SKM-1 (cell line): ENCODE data around the gene ARSG.
A peak's percentile ranks its signal among the peaks of the same experiment; 100 is the strongest.
"Not testable (repeated sequence)": the region's sequence is repeated elsewhere in the genome, so short reads cannot be mapped to it uniquely, and the experiment has no call there.

Experiments
- DNase-seq: peaks from one replicate; lab custom pipeline; 2025; ENCODE audit not compliant: unreplicated experiment; lab: John Stamatoyannopoulos, UW

The ARSG gene

GRCh38 chr17:68302666-68303065, 11.4 kb downstream of the ARSG start:
- no peak for DNase-seq

DNA sequence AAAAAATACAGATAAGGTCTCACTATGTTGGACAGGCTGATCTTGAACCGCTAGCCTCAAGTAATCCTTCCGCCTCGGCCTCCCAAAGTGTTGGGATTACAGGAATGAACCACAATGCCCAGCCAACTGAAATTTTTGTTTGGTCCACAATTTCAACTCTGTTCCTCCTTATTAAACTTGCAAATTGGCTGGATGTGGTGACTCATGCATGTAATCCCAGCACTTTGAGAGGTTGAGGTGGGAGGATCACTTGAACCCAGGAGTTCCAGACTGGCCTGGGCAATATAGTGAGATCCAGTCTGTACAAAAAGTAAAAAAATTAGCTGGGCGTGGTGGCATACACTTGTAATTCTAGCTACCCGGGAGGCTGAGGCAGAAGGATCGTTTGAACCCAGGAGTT, 13.4 kb downstream of the ARSG start:
- no peak for DNase-seq

- DNase-seq = no peak
Measured at GRCh38 chr17:68305142-68305541, 13.8 kb downstream of the ARSG start.

DNA sequence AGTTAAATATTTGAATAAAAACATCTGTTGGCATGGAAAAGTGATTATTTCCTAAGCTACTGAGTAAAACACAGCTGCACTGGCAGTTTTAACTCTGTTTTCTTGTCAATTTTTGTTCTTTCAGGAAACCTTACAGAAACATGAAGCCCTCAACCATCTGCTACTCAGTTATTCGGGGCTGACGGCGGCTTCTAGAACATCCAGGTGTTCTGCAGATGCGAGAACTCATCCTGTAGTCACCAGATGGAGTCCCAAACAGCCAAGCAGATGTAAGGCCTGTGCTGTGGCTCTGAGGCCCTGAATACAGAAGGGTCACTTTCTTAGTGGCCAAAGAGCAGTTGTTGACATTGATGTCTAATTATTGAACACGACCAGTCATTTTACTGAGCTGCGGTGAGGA, 15.5 kb downstream of the ARSG start:
- no peak for DNase-seq

DNA sequence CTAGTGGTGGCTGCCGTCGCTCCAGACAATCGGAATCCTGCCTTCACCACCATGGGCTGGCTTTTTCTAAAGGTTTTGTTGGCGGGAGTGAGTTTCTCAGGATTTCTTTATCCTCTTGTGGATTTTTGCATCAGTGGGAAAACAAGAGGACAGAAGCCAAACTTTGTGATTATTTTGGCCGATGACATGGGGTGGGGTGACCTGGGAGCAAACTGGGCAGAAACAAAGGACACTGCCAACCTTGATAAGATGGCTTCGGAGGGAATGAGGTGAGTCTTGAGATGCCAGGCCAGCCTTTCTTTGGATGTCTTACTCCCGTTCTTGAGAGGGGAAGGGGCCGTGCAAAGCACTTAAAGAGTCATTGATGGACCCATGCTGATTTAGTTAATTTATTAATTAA, 16.1 kb downstream of the ARSG start:
- no peak for DNase-seq

DNA sequence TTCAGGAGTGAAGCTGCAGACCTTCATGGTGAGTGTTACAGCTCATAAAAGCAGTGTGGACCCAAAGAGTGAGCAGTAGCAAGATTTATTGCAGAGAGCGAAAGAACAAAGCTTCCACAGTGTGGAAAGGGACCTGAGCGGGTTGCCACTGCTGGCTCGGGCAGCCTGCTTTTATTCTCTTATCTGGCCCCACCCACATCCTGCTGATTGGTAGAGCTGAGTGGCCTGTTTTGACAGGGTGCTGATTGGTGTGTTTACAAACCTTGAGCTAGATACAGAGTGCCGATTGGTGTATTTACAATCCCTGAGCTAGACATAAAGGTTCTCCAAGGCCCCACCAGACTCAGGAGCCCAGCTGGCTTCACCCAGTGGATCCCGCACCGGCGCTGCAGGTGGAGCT, 17.2 kb downstream of the ARSG start:
- DNase-seq = not testable (repeated sequence)

- not testable (repeated sequence) for DNase-seq
Measured at GRCh38 chr17:68309066-68309670, 17.9 kb downstream of the ARSG start.

- no peak for DNase-seq
Measured at GRCh38 chr17:68310152-68310551, 18.9 kb downstream of the ARSG start.

- peak; percentile 39 for DNase-seq
Measured at GRCh38 chr17:68314916-68315535, 23.7 kb downstream of the ARSG start.

- DNase-seq = no peak
Measured at GRCh38 chr17:68315930-68316329, 24.6 kb downstream of the ARSG start.

- DNase-seq = no peak
Measured at GRCh38 chr17:68317458-68317857, 26.2 kb downstream of the ARSG start.

GRCh38 chr17:68318103-68318991, 27.1 kb downstream of the ARSG start:
- no peak for DNase-seq

DNA sequence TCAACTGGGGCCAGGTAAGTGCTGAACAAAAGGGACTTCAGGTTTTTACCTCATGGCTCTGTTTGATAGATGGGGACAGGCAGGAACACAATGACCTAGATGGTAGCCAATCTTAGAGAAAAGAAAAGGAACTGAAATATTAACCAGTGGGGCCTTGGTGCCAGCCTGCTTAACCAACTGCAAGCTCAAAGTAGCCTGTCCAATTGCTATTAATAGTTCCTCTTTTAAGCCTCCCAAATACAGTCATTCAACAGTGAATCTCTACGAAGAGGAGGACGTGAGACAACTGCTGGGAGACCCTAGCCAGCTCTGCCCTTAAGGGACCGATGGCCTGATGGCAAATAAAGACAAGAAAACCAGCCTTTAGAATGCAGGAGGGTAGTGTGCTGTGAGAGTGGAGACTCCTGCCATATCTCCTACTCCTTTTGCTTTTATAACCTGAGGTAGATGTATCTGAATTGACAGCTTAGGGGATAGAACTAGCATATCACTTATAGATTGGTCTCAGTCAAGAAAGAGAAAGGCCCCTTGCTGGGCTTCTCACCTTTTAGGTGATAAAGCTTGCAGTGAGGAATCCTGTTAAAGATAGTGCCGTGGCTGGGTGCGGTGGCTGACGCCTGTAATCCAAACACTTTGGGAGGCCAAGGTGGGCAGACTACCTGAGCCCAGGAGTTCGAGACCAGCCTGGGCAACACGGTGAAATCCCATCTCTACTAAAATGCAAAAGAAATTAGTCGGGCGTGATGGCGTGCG, 28.3 kb downstream of the ARSG start:
- no peak for DNase-seq

DNA sequence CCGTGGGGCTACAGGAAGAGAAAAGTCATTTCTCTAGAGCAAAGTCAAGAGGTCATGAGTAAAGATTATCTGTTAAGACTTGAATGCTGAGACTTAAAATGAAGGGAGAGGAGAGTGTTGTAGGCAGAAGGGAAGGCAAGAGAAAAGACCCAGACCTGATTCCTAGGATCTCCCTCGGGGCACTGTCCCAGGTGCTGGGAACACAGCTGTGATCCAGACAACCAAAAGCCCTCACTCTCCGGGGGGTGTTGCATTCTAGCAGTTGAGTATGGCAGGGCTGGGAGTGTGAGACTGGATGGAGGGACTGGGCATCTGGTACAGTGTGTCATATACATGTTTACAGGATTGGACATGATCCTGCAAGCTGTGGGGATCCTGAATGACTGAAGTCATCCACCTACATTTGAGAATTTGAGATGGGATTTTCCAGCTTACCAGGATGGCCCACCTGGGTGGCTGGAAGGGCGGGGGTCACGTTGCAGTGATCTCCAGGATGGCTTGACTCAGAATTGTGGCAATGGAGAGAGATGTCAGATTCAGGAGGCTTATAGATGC, 29.1 kb downstream of the ARSG start:
- DNase-seq = no peak

- DNase-seq = no peak
Measured at GRCh38 chr17:68320943-68321555, 29.8 kb downstream of the ARSG start.

- DNase-seq = no peak
Measured at GRCh38 chr17:68321556-68321954, 30.3 kb downstream of the ARSG start.

- no peak for DNase-seq
Measured at GRCh38 chr17:68322630-68323029, 31.3 kb downstream of the ARSG start.

DNA sequence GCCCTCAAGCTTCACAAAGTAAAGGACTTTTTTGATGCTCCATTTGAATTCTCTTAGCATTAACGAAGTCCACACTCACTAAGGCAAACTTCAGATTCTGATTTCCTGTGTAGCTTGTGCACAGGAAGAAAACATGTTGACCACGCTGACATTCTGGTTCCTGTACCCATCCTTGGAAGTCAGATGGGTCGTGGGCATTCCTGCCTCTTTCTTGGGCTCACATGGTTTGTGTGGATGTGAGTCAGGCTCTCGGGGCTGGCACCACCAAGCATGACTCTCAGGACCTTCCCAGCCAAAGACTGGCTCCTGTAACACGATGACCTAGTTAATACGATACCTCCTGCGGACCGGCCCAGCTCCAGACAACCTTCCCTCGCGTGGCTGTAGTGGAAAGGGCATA, 32.8 kb downstream of the ARSG start:
- no peak for DNase-seq

GRCh38 chr17:68324654-68325336, 33.5 kb downstream of the ARSG start:
- DNase-seq = no peak

GRCh38 chr17:68325961-68326360, 34.7 kb downstream of the ARSG start:
- DNase-seq = no peak
